HG02973 (cell line): Measurements from ENCODE around the gene CDC45.
A peak's percentile ranks its signal among the peaks of the same experiment; 100 is the strongest.
"Not testable (repeated sequence)": the region's sequence is repeated elsewhere in the genome, so short reads cannot be mapped to it uniquely, and the experiment has no call there.

Experiments
- ATAC-seq: cut with Tn5 transposase; IDR thresholded peaks from one replicate; pipeline ENCODE4 v1.9.1; 2021; ENCODE audit warnings: moderate library complexity; ENCODE audit not compliant: unreplicated experiment

Gene CDC45

DNA sequence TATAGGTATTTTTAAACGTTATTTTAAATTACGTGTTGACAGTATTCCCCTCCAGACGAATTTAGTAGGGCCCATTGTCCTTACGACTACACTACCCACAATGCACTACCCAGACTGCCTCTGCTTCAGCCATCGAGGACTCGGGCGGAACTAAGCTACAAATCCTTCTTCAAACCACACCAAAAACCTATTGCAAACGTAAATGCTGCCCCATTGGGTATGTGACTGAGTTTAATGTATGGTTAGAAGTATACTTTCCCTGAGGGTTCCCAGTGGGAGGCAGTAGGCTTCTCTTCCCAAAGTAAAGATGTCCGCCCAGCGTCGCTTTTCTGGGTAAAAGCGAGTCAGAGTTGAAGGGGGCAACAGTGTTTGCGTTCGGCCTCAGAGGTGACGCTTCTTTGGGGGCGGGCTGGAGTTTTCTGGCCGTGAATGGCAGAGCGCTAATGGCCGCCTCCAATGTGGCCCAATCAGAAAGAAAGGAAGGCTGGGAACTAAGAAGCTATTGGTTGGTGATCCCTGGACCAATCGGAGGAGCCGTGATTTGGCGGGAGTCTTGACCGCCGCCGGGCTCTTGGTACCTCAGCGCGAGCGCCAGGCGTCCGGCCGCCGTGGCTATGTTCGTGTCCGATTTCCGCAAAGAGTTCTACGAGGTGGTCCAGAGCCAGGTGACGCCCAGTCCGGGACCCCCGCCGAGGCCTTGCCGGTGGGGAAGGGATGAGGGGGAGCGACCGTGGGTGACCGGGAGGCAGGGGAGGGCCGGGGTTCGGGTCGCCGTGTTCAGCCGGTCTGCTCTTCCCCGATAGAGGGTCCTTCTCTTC, at the start of gene CDC45:
Gene CDC45 (plus strand): TSS at position 566 of the 818 bp plus-strand sequence. CDS start 49 bp downstream, at position 615.
- peak; percentile 69 for ATAC-seq

GRCh38 chr22:19429950-19430889, 49.5 kb upstream of the CDC45 start:
- no peak for ATAC-seq

DNA sequence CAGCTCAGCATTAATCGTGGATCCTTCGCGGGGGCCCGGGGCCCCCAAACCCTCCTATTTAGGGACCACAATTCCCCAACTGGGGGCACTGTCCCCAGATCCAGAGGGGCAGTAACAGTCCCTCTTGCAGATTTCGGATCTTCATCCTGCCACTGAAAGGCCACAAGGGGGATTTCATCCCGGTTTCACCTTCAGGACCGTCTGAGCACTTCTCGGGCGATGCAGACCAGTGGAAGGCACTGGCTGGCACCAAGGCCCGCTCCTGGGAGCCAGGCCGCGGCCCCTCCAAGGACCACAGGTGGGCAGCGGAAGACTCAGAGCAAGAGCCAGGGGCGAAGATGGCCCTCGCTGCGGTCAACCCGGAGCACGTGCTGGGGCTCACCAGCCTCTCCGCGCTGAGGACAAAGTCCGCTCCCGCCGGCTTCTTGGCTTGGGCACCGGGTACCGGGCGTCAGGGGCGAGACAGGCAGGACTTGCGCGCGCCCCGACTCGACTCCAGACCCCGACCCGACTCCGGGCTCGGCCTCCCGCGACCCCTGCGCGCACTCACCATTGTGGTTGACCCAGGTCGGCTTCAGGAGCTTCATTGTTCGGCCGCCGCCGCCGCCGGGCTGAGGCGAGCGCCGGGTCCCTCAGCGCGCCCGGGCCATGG, 48.7 kb upstream of the CDC45 start:
- ATAC-seq = no peak

GRCh38 chr22:19431649-19432132, 48.0 kb upstream of the CDC45 start, which contains the start of gene HIRA:
Gene HIRA, minus strand, starts transcription at chr22:19431733. Its CDS starts 257 bp downstream, at chr22:19431476.
- peak; percentile 24 for ATAC-seq

DNA sequence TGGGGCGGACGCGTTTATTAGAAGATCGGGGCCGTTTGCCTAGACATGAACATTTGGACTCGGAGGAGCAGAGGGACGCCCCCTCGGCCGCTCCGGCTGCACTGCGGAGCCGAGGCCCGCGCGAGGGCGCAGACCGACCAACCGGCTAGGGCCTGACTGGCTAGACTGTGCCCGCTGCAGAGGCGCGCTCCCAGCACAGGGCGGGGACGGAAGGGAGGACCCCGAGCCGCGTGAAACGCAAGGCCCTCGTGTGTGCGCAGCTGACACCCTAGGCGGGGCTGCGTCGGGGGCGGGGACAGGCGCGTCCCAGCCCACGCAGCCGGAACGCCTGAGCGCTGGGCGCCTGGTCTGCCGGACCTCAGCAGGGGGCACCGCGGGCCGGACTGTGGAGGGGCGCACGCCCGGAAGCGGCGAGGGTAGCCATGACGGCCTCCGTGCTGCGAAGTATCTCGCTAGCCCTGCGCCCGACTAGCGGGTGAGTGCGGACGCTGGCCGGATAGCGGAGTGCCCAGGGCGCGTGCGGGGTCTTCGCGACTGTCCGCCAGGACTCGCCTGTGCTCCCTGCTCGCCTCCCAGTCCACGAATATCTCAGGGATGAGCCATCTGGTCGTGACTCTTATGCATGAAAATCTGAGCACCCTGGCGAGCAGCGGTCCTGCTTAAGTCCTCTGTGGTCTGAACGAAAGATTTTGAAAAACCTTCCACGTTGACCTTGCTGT, 47.4 kb upstream of the CDC45 start, which contains the start of gene MRPL40:
Gene MRPL40 (plus strand): TSS at position 413 of the 719 bp plus-strand sequence. CDS start 10 bp downstream, at position 423.
- peak; percentile 75 for ATAC-seq

DNA sequence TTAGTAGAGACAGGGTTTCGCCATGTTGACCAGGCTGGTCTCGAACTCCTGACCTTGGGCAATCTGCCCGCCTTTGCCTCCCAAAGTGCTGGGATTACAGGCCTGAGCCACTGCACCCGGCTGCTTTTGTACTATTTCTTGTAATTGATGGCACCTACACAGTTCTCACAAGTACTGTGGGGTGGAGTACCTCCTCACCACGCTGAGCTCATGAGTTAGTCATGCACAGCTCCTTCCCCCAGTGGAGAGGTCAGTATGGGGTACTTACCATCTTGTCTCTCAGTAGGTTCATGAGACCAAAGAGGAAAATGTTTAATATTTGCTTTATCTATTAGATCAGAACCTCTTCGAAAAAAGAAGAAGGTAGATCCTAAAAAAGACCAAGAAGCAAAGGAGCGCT, 45.3 kb upstream of the CDC45 start:
- no peak for ATAC-seq

- ATAC-seq = no peak
Observed at GRCh38 chr22:19434829-19435580, 44.7 kb upstream of the CDC45 start.

DNA sequence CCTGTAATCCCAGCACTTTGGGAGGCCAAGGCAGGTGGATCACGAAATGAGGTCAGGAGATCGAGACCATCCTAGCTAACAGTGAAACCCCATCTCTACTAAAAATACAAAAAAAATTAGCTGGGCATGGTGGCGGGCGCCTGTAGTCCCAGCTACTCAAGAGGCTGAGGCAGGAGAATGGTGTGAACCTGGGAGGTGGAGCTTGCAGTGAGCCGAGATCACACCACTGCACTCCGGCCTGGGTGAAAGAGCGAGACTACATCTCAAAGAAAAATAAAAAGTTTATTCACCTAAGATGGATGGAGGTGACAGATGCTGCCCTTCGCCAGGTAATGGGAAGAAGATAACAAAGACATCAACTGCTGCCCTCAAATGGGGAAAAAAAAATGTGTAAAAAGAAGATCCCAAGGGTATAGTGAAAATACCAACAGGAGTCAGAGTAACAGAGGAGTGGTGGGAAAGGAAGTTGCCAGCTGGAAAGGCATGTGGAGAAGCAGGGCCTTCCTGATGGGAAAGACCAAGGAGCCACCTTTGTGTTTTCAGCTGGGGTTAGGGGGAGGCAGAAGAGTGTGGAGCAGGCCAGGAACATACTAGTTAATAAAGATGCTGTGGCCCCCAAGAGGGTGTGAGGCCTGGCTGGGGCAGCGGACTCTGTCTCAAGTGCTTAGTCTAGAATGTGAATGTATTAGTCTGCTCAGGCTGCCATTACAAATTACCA, 43.1 kb upstream of the CDC45 start:
- not testable (repeated sequence) for ATAC-seq

GRCh38 chr22:19438298-19438697, 41.4 kb upstream of the CDC45 start:
- no peak for ATAC-seq

DNA sequence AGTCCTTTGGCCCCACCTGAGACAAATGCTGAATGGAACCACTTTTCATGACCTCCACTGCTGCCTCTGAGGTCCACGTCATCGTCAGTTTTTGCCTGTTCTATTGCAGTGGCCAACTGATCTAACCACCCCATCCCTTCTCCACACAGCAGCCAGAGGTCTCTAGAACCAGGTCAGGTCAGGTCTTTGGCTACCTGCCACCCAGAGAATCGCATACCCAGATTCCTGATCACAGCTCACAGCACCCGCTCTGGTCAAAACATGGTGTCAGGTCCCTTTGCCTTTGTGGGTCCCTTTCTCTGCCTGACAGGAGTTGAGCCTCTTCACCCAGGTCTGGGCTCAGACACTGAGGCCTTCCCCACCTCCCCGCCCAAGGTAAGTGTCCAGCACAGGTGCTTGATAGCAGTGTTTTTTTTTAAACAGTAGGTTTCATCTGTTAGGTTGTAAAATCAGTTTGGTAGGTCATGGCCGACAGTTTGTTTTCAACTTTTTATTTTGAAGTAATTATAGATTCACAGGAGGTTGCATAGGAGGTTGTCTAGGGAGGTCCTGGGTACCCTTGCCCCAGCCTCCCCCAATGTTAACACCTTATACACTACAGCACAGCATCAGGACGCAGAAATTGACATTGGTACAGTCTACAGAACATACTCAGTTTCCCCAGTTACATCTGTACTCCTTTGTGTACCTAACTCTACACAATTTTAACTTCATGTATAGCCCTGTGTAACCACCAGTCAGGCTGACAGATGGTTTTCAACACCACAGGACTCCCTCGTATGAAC, 39.1 kb upstream of the CDC45 start:
- ATAC-seq = no peak

DNA sequence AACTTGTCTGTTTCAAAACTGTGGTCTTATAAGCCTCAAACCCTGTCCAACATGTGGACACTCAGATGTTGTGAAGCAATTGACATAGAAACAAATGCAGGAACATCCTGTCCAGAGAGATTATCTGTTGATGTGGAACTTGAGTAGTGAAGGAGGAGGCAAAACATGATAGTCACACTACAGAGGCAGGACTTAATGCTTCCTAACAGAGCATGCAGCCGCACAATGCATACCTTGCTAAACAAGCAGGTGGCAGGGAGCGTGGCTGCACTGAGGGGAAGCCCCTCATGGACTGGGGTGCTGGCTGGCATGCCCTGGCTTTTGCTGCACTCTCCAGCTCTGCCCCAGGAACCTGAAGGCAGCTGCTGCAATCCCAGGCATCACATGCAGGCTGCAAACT, 37.6 kb upstream of the CDC45 start:
- ATAC-seq = no peak

GRCh38 chr22:19443544-19444211, 36.0 kb upstream of the CDC45 start:
- no peak for ATAC-seq

- not testable (repeated sequence) for ATAC-seq
Observed at GRCh38 chr22:19445279-19445982, 34.3 kb upstream of the CDC45 start.

DNA sequence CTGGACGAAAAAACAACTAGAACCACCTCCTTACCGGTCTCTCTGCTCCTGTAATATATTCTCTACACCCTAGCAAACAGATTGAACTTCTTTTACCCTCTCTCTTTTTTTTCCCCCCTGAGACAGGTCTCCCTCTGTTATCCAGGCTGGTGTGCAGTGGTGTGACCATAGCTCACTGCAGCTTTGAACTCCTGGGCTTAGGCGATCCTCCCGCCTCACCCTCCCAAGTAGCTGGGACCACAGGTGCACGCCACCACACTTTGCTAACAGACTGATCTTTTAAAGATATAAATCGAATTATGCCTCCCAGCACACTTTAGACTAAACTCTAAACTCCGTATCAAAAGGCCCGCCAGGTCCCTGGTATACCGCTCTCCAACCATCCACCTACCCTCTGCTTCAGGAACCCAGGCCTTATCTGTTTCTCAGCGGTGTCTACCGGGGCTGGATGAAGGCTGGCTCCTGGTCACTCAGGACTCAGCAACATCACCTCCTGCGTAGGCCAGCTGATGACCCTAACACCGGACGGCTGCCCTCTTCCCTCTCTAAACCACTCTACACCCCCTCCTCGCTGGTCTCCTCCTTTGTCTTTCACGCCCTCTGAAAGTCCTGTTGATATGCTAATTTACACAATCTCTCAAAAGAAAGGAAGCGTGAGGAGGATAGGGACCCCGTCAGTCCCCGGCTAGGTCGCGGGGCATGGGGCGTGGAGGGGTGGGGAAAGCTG, 33.0 kb upstream of the CDC45 start:
- ATAC-seq = no peak

GRCh38 chr22:19447330-19448075, 32.2 kb upstream of the CDC45 start, which contains the start of gene C22orf39:
Gene C22orf39, minus strand, starts transcription at chr22:19447711. Its CDS starts 23 bp downstream, at chr22:19447688.
- peak; percentile 68 for ATAC-seq
